HEK293 (cell line): ENCODE measurements around the gene ANKRD44.

ENCODE experiments used
- CTCF ChIP-seq: fragments of 450-650 bp; formaldehyde crosslinking; IDR thresholded peaks from 2 replicates; pipeline ENCODE4 v1.5.1; 2016; ENCODE audit warnings: missing biosample characterization, missing genetic modification characterization
- REST ChIP-seq: fragments of 450-650 bp; formaldehyde crosslinking; IDR thresholded peaks from 2 replicates; pipeline ENCODE4 v1.5.1; 2016; ENCODE audit warnings: missing biosample characterization, missing genetic modification characterization
- ZBTB21 ChIP-seq: fragments of 450-650 bp; formaldehyde crosslinking; IDR thresholded peaks from 2 replicates; pipeline ENCODE4 v1.5.1; 2017; ENCODE audit warnings: missing biosample characterization, missing genetic modification characterization
- ZFP3 ChIP-seq: fragments of 450-650 bp; formaldehyde crosslinking; IDR thresholded peaks from 2 replicates; pipeline ENCODE4 v1.5.1; 2016; ENCODE audit warnings: low read depth, missing biosample characterization, missing genetic modification characterization
- ZNF24 ChIP-seq: fragments of 450-650 bp; formaldehyde crosslinking; IDR thresholded peaks from 2 replicates; pipeline ENCODE4 v1.5.1; 2016; ENCODE audit warnings: missing biosample characterization, missing genetic modification characterization
- ZNF248 ChIP-seq: fragments of 450-650 bp; formaldehyde crosslinking; IDR thresholded peaks from 2 replicates; pipeline ENCODE4 v1.5.1; 2017; ENCODE audit warnings: missing biosample characterization, missing genetic modification characterization
- ZNF449 ChIP-seq: fragments of 450-650 bp; formaldehyde crosslinking; IDR thresholded peaks from 2 replicates; pipeline ENCODE4 v1.5.1; 2017; ENCODE audit warnings: missing biosample characterization, mild to moderate bottlenecking, missing genetic modification characterization, moderate library complexity
- ZNF514 ChIP-seq: fragments of 450-650 bp; formaldehyde crosslinking; IDR thresholded peaks from 2 replicates; pipeline ENCODE4 v1.5.1; 2016; ENCODE audit warnings: missing biosample characterization, missing genetic modification characterization
- ZNF530 ChIP-seq: fragments of 450-650 bp; formaldehyde crosslinking; IDR thresholded peaks from 2 replicates; pipeline ENCODE4 v1.5.1; 2016; ENCODE audit warnings: low read depth, missing biosample characterization, missing genetic modification characterization

GRCh38 chr2:197078535-197078934, 232.0 kb downstream of the ANKRD44 start:
- TF ChIP-seq CTCF (tag by site-specific recombination) (no peak), ZFP3 (tag by site-specific recombination) (no peak), ZNF514 (tag by site-specific recombination) (no peak), ZNF530 (tag by site-specific recombination) (no peak), ZNF449 (tag by site-specific recombination) (no peak), ZBTB21 (tag by site-specific recombination) (no peak), ZNF248 (tag by site-specific recombination) (no peak), REST (tag by site-specific recombination) (no peak), ZNF24 (tag by site-specific recombination) (no peak)
